GM15510 (cell line): ENCODE measurements around the gene GYG2.

Experiments used
- POLR2A ChIP-seq: IDR thresholded peaks from 3 replicates; pipeline ENCODE4 v1.6.1; 2011; ENCODE audit warnings: borderline replicate concordance; ENCODE audit not compliant: insufficient read length; ENCODE audit errors: extremely low read depth

GYG2 gene

GRCh38 chrX:2928583-2929434 is 100.1 kb downstream of the GYG2 start, which contains the start of gene ARSD:
Gene ARSD, minus strand, starts transcription at chrX:2929339. Its CDS starts 64 bp downstream, at chrX:2929275.
- TF ChIP-seq POLR2A = peak; percentile 44

- no peak for TF ChIP-seq POLR2A
Measured at GRCh38 chrX:2931155-2931554, 102.4 kb downstream of the GYG2 start.

GRCh38 chrX:2931612-2932011 is 102.9 kb downstream of the GYG2 start:
- TF ChIP-seq POLR2A = no peak
